Stimulated activated CD4-positive, alpha-beta T cell treated with anti-CD3 and anti-CD28 coated beads, TNF-alpha, amount 100 ng/mL, for 1 hour (primary cell): ENCODE measurements around the gene EFCAB11.

Experiments used
- DNase-seq, 3 donors: peaks; one replicate each; pipeline ENCODE4 v3.0.0-alpha.2; 2020; ENCODE audit warnings: low read depth in 3 of 3, low spot score in 1 of 3

Gene EFCAB11

DNA sequence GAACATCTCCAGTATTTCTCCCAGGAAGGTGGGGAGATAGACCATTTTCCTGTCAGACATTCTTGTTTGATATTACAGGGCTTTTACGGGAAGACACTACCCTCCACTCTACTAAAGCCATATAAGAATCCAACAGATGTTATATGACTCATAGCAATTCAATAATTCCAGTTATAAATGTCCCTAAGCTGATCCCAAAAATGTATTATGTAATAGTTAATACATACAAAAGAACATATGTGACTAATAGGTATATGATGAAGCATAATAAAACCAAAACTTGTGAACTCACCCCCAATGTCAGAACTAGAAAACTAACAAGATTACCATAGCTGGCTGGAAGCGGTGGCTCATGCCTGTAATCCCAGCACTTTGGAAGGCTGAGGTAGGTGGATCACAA, 84.2 kb downstream of the EFCAB11 start:
- no peak for DNase-seq

DNA sequence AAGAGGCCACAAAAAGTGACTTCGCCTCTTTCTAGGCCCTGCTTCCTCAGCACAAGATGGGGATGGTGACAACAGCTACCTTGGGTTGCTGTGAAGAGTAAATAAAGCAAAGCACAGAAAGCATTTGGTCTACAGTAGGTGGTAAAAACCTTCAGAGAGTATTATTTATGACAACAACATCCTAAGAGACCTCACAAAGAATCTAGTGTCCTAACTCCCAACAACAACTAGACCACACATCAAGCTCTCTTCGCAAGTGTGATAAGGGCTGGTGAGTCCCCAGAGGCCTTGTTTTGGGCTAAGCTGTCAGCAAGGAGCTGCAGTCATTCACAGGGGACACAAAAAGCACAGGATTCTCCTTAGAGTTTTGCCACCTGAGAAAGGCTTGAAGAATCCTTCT, 84.9 kb downstream of the EFCAB11 start:
- no peak for DNase-seq

DNA sequence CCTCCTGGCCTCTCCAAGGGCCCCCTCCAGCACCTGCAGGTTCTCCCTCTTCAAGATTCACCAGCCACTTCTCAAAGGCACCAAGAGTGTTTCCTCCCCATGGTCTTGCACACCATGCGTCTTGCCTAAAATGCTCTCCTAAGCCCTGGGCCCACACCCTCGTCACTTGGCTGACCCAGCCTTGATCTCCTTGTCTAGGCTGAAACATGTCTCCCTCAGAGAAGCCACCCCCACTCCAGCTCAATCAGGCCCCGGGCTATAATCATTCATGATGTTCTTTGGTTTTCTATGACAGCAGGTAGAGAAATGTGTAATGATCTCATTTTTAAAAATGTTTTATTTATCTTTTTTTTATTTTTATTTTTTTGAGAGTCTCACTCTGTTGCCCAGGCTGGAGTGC, 88.1 kb downstream of the EFCAB11 start:
- DNase-seq = no peak

DNA sequence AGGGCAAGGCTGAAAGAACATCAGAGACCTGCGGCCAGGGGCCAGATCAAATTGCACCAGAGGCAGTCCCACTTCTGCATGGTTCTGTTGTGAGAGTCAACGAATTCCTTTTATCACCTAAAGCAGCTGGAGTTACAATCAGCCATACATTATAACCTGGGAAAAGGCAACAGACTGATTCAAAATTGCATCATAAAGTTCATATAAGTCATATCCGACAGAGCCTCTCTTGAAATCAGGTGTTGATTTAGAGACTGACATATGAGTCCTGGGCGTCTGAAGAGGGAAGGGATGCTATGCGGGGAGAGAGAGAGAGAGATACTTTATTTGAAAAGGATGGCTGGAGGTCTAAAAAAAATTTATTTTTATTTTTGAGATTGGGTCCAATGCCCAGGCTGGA, 89.4 kb downstream of the EFCAB11 start:
- no peak for DNase-seq

DNA sequence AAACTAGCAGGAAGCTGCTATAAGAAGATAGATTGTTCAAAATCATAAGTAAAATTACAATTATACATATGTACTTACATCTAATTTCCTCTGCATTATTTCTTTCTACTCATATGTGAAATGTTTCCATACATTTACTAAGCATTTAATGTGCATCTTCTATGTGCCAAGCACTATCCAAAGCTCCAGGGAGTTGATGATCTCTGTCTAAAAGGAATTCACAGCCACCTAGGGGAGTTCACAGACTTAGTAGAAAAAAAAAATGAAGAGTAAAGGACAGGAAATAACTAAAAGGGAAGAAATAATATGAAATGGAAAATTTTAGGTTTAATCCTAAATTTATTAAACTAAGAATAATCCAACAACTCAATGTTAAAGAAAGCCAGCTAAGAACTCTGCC, 91.7 kb downstream of the EFCAB11 start:
- no peak for DNase-seq

DNA sequence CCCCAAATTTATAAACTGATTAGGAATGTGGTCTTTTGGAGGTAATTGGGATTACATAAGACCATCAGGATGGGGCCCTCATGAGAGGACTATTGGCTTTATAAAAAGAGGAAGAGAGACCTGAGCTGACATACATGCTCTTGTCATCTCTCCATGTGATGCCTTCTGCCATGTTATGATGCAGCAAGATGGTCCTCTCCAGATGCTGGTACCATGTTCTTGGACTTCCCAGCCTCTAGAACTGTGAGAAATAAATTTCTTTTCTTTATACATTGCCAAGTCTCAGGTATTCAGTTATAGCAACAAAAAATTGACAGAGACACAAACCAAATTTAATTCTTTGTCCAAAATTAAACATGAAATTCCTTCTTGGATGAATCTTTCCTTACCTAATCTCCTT, 92.9 kb downstream of the EFCAB11 start:
- DNase-seq = no peak

DNA sequence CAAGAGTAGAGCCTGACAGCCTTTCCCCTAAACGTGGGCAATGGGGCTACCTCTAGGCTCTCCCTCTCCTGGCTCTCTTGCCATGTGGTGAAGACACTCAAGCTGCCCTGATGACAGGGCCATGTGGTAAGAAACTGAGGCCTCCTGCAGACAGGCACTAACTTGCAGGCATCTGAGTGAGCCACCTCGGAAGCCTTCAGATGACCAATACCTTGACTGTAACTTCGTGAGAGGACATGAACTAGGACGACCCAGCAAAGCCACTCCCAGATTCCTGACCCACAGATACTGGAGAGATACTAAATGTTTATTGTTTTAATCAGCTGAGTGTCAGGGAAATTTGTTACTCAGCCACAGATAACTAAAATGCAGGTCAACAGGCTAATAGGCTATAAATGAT, 96.4 kb downstream of the EFCAB11 start:
- DNase-seq = no peak

DNA sequence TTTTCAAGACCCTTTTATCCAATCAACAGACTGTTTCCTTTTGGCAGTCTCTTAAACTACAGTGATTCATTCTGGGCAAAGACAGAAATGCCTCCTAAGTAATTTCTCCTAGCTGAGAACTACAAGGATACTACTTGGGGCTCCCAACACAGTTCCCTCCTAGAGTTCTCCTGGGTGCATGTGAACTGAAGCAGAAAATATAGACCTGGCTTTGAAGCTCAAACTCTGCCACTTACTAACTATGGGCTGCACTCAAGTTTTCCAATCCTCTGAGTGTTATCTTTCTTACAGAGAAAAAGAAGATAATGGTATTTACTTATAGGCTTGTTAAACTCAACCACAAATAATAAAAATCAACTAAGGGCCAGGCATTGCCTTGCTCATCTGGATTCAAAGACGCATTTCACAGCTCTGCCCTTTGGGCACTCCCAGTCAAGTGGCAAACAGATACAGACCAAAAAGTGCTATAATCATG, 97.6 kb downstream of the EFCAB11 start:
- DNase-seq = no peak

DNA sequence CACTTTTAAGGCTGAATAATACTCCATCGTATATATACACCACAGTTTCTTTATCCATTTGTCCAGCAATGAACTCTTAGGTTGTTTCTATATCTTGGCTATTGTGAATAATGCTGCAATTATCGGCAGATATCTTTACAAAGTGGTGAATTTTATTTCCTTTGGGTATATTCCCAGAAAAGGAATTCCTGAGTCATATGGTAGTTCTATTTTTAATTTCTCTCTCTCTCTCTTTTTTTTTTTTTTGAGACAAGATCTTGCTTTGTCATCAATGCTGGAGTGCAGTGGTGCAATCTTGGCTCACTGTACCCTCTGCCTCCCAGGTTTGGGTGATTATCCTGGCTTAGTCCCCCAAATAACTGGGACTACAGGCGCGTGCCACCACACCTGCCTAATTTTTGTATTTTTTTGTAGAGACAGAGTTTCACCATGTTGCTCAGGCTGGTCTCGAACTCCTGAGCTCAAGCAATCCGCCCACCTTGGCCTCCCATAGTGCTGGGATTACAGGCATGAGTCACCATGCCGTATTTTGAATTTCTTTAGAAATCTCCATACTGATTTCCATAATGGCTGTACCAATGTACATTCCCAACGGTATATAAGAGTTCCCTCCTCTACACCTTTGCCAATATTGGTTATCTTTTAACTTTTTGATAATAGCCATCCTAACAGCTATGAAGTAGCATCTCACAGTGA, 98.4 kb downstream of the EFCAB11 start:
- DNase-seq = no peak

DNA sequence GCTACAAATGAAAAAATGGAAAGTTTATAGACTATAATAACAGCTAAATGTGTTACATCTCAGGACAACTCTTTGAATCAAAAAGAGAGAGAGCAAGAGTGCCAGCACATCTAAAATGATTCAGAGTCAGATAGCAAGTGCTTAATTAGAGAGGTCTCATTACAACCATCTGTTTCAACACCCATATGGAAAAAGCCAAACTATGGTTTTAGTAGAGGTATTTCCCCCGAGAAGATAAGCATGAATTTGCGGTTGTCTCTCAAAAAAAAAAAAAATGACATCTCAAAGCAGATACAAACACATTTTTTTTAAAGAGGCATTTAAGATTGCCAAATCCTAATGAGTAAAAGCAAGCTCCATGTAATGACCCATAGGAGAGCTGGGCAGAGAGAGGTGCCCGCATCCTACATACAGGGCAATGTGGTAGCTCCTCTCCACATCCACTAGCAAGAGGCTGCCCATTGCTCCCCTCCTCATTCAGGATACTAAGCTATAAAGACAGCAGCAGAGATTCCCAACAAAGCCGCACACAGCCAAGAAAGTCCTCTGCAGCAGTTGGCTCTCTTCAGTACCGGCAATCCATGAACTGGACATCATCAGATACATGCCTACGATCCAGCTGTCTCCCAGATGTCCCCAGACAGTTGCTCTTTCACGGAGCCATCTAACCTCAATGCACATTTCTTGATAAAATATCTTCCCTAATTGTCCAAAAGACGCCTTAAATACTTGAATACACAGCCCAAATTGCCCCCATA, 100.4 kb downstream of the EFCAB11 start:
- DNase-seq = no peak

DNA sequence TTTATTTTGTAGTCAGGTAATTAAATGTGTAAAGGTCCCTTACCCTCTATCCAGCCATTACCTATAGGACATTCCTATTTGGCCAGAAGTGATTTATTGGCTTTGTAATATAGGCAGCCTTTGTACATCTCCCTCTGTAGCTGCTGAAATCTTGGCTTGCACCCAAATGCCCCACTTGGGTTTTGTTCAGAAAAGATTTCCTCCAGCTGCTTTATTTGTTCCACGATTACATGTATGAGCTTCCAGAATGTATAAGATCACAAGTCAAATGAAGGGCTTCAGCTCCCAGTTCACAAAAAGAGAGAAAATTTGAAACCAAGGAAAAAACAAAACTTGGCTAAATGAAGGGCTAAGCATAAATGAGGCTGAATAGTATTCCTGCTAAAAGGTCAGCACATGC, 103.4 kb downstream of the EFCAB11 start:
- no peak for DNase-seq

DNA sequence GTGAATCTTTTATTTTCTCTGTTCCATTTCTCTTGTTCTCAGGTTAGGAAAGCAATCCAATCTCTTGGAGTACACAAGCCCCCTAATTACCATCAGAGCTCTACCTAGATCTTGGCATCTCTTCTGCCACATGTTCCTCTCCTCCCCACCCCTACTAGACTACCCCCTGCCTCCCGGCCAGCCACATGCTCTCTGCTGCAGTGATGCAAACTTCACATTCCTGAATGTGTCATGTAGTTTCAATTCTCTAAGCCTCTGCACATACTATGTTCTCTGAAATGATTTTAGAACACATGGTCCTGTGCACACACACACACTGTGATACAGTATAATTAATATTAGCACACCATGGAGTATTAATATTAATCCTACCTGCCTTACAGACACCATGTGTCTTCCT, 104.6 kb downstream of the EFCAB11 start:
- DNase-seq = no peak

DNA sequence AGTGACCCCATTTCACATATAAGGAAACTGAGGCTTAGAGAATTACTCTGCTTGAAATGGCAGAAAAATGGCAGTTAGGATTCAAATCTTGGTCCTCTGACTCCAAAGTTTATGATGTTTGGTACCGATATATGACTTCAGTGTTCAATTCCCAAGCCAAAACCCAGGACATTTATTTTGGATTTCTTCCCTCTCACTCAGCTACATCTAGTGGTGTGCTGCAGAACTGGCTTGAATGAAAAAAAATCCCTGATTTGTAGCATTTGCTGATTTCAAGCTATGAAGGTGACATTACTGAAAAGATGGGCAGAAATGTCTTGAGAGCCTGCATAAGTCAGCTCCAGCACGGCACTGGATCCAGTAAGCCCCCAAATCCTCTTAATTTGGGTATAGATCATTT, 106.4 kb downstream of the EFCAB11 start:
- no peak for DNase-seq

DNA sequence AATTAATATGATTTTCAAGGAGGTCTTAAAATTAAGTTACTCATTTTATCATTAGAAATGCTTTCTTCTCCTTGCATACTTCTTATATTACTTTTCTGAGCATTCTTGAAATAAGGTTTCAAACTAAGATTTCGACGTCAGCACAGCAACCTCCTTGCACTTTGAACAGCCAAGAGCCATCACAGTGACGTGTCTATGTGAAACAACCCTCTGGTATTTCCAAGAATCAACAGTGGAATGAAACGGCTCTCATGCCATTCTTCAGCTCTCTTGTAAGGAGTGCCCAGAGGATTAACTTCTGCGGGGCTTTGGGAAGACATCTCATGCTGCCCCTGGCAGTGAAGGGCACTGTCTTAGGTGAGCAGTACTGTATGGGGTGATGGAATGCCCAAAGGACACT, 109.2 kb downstream of the EFCAB11 start:
- no peak for DNase-seq

DNA sequence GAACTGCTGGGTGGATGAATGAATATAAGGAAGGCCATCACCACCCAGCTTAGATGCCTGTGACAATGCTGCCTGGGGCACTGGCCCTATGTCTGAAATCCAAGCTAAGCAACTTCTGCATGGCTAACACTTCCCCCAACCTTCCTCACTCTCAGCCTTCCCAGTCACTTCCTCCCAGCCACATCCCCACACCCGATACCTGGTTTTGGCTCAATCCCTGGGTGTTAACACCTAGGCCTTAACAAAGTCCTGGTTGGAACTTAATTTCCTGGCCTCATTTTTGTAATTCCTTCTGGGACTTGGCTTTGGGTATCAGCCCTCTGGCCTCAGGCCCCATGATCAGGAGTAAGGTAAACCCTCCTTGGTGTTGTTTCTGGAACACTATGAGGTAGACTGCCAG, 110.0 kb downstream of the EFCAB11 start:
- no peak for DNase-seq

DNA sequence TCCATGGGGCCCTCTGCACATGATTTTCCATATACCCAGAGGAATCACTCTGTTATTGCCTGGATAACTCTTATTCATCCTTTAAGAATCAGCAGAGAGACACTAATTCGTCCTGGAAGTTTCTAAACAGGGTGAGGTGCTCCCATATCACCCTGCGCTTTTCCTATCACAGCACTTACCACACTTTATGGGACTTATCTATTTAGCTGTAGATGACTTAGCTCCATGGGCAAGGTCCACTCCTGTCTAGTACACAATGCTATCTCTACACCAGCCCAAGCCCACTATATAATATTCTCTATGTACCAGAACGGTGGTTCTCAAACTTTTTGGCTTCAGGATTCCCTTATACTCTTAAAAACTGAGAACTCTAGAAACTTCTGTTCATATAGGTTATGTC, 111.7 kb downstream of the EFCAB11 start:
- DNase-seq = no peak

DNA sequence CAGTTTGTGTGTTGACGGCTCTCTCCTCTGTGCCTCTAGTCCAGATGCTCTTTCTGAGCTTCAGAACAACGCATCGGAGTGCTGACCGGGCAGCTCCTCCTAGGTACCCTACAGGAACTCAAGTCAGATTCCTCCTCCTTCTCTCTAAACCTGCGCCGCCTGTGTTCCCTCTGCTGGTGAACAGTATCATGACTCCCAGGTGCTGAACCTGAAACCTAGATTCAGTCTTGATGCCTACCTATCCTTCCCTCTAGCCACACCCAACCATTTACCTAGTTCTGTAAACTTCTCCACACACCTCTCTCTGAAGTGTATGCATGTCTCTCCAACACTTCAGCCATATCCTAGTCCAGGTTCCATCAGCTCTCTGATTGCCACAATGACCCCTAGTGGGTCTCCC, 112.7 kb downstream of the EFCAB11 start:
- DNase-seq = no peak

DNA sequence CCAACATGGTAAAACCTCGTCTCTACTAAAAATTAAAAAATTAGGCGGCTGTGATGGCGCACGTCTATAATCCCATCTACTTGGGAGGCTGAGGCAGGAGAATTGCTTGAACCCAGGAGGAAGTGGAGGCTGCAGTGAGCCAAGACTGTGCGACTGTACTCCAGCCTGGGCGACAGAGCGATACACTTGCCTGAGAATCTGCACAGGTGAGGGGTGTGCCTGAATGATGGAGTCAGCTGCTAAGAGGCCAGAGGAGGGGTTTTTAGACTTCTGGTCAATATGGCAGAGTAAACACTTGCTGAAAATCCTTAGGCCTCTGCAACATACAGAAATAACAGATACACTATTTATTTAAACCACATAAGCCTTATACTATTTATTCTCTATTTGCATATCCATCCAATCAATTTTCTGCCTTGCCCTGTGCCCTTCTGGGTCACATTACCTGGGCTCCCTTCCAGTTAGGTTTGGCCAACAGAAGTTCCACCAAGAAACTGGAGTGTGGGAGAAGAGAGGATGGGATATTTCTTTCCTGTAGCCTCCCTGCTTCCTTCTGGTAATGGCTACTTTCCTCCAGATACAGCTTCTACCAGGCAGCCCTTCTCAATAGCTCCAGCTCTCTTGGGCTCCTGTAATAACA, 117.6 kb downstream of the EFCAB11 start:
- DNase-seq = no peak

DNA sequence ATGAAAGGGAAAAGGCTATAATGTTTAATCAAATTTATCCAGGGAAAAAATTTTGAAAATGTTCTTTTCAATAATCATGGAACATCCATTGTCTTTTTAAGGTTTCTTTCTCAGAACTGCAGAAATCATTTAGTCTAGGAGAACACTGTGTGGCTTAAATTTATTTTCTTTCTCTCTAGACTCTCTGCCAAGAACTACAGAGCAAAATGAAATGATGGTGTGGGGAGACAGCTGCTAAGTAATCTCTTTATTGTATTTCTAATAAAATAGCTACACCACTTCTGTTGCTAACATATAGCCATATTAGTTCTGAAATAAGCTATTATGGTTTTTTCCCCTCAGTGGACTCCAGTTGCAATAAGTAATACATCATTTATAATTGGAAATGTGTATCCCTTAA, 120.9 kb downstream of the EFCAB11 start:
- no peak for DNase-seq

DNA sequence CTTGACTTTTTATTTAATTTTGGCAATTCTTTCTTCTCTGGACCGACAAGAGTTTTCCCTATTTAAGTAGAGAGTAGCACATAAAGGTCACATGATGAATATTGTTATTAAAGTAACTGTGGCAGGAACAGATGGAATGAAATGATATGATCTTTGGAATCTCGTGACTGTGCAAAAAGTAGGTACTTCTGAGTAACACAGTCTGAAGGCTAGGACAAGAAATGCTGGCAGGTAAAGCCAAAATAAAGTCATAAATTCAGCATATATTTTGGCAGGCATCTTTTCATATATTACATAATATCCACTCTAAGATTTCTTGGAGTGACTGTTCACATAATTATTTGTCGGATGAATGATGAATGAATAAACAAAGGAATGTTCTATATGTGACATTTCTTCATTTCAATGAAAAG, 121.4 kb downstream of the EFCAB11 start:
- no peak for DNase-seq

DNA sequence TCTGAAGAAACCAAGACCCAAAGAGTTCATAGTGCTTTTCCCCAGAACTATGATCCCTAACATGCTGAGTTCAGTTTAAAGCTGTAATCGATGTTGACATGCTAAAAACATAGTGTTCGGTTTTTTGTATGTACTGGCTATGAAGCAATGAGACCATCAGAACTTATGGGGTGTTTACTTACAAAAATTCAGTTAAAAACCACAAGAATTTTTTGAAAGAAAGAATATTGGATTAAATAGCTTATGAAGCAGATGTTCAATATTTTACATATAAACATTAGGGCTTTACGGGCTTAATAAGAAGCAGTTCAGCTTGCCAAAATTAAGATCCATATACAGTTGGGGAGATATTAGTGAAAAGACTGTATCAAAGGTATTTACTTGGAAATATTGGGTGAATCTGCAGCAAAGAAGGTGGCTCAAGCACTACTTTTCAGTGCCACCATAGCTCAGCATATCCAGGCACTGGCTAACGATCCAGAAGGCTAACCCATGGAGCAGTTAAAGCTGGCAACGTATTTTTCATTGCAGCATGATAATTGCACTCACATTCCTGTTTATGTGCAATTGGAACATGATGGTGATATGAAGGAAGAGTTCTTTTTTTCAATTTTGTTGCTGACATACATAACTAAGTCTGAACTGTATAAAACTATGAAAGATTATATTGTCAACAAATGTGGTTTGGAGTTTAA, 125.9 kb downstream of the EFCAB11 start:
- DNase-seq = no peak

DNA sequence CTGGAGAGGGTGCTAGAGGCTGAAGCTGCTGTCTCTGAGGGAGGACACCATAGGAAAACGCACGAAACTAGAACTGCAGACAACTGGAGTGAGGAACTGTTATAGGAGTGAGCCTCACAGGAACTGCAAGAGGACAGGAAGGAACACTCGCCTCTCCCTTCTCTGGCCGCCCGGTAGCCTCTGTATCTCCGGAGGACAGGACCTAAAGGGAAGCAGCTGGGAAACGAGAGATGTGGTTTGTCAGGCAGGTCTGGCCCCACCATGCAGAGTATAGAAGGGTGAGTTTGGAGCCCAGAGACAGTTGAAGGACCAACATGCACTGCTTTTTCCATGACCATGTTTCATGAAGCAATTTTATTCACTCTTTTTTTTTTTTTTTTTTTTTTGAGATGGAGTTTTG, 127.3 kb downstream of the EFCAB11 start:
- no peak for DNase-seq
